NT2/D1 (cell line): ENCODE results near the gene SRC.

Source experiments
- DNase-seq: peaks from one replicate; pipeline ENCODE4 v3.0.0-alpha.2; 2011; ENCODE audit warnings: low read depth, low spot score
- H3K27me3 ChIP-seq: 2 replicates; pipeline ENCODE4 v1.6.0; 2011; ENCODE audit warnings: mild to moderate bottlenecking; ENCODE audit not compliant: insufficient read length, insufficient read depth
- H3K36me3 ChIP-seq: 2 replicates; pipeline ENCODE4 v1.6.1; 2011; ENCODE audit warnings: mild to moderate bottlenecking, low read length, mixed read lengths; ENCODE audit not compliant: insufficient read depth, insufficient read length
- H3K4me1 ChIP-seq: 2 replicates; pipeline ENCODE4 v1.5.1; 2011; ENCODE audit not compliant: insufficient read depth, insufficient read length
- H3K4me3 ChIP-seq: 2 replicates; pipeline ENCODE4 v1.5.1; 2011; ENCODE audit warnings: low read depth; ENCODE audit not compliant: insufficient read length
- H3K9ac ChIP-seq: 2 replicates; pipeline ENCODE4 v1.6.0; 2011; ENCODE audit warnings: low read depth; ENCODE audit not compliant: insufficient read length
- H3K9me3 ChIP-seq: 2 replicates; pipeline ENCODE4 v1.5.1; 2011; ENCODE audit warnings: mild to moderate bottlenecking, low read length; ENCODE audit not compliant: insufficient read depth
- SUZ12 ChIP-seq: IDR thresholded peaks from 2 replicates; pipeline ENCODE4 v1.6.1; 2011; ENCODE audit not compliant: insufficient read length, insufficient read depth; ENCODE audit errors: extremely low read depth
- YY1 ChIP-seq: IDR thresholded peaks from 2 replicates; pipeline ENCODE4 v1.6.1; 2011; ENCODE audit not compliant: insufficient read length, insufficient read depth
- ZNF274 ChIP-seq: IDR thresholded peaks from 2 replicates; pipeline ENCODE4 v1.6.1; 2011; ENCODE audit warnings: mild to moderate bottlenecking, low read depth, low read length

Gene SRC

DNA sequence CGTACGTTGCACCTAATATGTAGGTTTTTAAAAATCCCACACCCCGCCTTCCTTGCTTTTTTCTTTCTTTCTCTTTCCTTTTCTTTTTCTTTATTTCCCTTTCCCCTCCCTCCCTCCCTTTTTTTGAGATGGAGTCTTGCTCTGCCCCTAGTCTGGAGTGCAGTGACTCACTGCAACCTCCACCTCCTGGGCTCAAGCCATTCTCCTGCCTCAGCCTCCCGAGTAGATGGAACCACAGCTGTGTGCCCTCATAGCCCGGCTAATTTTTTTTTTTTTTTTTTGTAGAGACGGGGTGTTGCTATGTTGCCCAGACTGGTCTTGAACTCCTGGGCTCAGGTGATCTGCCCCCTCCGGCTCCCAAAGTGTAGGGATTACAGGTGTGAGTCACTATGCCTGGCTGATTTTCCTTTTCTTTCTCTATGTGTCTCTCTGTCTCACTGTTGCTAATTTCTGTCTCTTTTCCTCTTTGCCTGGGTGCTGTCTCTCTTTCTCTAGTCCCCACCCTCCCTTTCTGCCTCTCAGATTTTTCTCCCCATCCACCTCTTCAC is 61.2 kb downstream of the SRC start:
- Histone ChIP-seq H3K27me3 (no peaks in the 10 kb centered on the region), H3K4me1 (peaks cover 27% of the 10 kb centered on the region), H3K9ac (peak overlapping the region; percentile 88), H3K9me3 (no peaks in the 10 kb centered on the region), H3K4me3 (no peak overlapping the region), H3K36me3 (peaks cover 27% of the 10 kb centered on the region)
- TF ChIP-seq SUZ12 (no peak), YY1 (no peak), ZNF274 (no peak)
- DNase-seq, result no peak

DNA sequence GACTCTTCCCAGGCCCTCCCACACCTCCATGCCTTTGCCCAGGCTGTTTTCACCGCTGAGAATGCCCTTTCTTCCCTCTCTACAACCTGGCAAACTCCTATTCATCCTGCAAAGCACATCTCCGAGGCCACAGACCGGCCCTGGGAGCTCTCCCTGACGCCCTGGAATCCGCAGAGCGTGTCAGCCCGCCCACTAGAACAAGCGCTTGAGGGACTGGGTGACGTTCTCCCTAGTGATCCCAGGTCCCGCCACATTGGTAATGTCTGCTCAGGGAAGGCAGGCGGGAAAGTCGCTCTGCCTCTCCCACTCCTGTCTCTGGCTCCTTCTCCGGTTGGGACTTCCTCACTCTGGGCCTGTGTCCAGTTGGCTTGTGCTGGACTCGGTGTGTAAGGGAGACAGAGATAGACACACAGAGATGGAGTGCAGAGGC is 61.6 kb downstream of the SRC start:
- TF ChIP-seq SUZ12 (no peak), YY1 (no peak), ZNF274 (no peak)
- no peak for DNase-seq
- H3K4me1 ChIP-seq, result peaks cover 28% of the 10 kb centered on the region
- H3K27me3 ChIP-seq, result no peaks in the 10 kb centered on the region
- no peaks in the 10 kb centered on the region for H3K9me3 ChIP-seq
- no peak overlapping the region for H3K4me3 ChIP-seq
- peaks cover 23% of the 10 kb centered on the region for H3K36me3 ChIP-seq
- peak overlapping the region; percentile 37 for H3K9ac ChIP-seq

DNA sequence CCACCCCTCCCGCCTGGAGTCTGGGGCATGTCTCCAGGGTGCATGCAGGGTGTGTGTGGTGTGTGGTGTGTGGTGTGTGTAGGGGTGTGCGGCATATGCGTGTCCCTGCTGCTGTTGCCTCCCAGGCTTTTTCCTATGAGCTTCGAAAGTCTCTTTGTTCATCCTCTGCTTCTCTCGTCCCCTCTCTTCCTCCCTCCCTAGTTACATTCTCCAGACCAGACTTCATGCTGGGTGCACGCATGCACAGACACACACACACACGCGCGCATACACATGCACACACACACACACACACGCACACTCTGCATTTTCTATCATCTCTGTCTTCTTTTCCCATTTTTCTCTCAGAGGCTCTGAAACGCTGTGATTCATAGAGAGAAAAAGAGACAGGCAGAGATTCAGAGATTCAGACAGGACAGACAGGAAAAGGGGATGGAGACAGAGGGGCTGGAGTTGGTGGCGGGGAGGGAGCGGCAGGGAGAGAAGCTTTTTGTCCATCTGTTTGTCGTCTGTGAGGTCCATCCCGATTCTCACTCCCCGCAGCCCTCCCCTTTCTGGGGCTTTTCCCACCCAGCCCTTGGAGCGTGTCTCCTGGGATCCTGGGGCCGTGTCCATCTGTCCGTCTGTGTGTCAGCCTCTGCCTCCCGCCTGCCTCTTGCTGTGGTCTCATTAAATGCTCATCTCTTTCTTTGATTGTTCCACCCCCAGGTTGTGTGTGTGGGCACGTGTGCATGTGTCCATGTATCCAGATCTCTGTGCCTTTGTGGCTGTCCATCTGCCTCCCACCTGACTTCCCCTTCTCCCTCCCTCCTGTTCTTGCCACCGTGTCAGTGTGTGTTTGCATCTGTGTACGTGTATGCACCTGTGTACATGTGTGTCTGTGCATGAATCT is 62.6 kb downstream of the SRC start:
- Histone ChIP-seq H3K27me3 (no peaks in the 10 kb centered on the region), H3K9ac (no peak overlapping the region), H3K4me1 (peaks cover 28% of the 10 kb centered on the region), H3K9me3 (no peaks in the 10 kb centered on the region), H3K36me3 (peaks cover 14% of the 10 kb centered on the region), H3K4me3 (no peak overlapping the region)
- no peak for DNase-seq
- no peak for TF ChIP-seq ZNF274
- no peak for TF ChIP-seq YY1
- no peak for TF ChIP-seq SUZ12

DNA sequence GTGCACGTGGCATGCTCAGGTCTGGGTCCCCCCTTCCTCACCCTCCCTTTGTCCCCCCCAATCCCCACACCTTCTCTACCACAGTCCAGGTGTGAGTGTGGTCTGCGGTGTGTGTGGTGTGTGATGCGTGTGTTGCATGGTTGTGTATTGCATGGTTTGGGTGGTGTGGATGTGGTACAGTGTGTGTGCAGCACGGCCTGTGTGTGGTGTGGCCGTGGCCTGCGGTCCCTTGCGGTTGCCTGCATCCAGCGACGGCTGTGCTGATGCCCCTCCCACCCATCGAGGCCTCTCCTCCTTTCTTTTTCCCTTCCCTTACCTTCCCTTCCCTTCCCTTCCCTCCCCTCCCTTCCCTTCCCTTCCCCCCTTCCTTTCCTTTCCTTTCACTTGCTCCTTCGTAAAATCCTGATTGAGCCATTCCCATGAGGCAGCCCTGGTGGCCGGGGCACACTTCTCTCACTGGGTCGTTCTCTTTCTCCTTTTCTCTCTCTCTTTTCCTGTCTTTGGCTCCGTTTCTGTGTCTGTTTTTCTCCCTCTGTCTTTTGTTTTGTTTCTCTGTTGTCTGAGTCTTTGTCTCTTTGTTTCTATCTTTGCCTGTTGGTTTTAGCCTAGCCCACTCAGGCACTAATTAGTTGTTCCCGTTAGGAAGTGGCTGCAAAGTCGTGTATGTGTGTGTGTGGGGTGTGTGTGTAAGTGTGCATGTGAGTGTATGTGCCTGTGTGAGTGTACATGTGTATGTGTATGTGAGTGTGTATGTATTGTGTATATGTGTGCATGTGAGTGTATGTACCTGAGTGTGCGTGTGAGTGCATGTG is 65.7 kb downstream of the SRC start:
- Histone ChIP-seq H3K36me3 (no peaks in the 10 kb centered on the region), H3K4me1 (peaks cover 27% of the 10 kb centered on the region), H3K9ac (peak overlapping the region; percentile 46), H3K9me3 (no peaks in the 10 kb centered on the region), H3K27me3 (no peaks in the 10 kb centered on the region), H3K4me3 (no peak overlapping the region)
- DNase-seq, result no peak
- TF ChIP-seq ZNF274 (no peak), YY1 (no peak), SUZ12 (no peak)

DNA sequence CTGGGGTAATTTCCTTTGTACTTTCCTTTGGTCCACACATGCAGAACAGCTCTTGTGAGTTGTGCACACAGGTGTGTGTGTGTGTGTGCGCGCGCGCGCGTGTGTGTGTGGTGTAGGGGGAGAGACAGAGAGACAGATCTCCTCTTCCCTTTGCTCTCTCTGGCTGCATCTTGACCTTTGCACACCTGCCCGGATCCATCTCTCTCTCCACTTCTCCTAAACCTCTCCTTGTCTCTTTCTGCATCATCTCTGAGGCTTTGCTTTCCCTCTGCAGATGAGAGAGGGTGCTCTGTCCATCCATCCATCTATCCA is 67.0 kb downstream of the SRC start:
- Histone ChIP-seq H3K27me3 (no peaks in the 10 kb centered on the region), H3K9ac (no peak overlapping the region), H3K4me1 (peaks cover 26% of the 10 kb centered on the region), H3K4me3 (no peak overlapping the region), H3K9me3 (no peaks in the 10 kb centered on the region), H3K36me3 (no peaks in the 10 kb centered on the region)
- no peak for DNase-seq
- TF ChIP-seq SUZ12 (no peak), YY1 (no peak), ZNF274 (no peak)

DNA sequence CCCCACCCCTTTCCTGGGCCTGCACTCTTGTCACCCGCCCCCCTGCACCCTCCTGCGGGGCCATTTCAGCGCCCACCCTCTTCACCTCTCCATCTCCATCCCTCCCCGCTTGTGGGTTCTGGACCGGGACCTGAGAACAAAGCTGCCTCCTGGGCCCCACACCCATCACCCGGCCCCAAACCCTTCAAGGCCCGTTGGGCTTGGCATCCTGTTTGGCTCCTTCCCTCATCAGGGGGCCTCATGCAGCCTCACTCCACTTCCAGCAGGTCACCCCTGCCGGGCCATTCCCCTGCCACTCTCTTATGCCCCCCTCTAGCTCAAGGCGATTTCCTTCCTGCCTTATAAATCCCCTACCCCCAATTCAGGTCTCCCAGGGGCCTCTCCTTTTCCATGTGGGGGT is 67.4 kb downstream of the SRC start:
- Histone ChIP-seq H3K9me3 (no peaks in the 10 kb centered on the region), H3K36me3 (no peaks in the 10 kb centered on the region), H3K9ac (no peak overlapping the region), H3K27me3 (no peaks in the 10 kb centered on the region), H3K4me3 (no peak overlapping the region), H3K4me1 (peaks cover 30% of the 10 kb centered on the region)
- DNase-seq, result no peak
- TF ChIP-seq YY1 (no peak), ZNF274 (no peak), SUZ12 (no peak)

DNA sequence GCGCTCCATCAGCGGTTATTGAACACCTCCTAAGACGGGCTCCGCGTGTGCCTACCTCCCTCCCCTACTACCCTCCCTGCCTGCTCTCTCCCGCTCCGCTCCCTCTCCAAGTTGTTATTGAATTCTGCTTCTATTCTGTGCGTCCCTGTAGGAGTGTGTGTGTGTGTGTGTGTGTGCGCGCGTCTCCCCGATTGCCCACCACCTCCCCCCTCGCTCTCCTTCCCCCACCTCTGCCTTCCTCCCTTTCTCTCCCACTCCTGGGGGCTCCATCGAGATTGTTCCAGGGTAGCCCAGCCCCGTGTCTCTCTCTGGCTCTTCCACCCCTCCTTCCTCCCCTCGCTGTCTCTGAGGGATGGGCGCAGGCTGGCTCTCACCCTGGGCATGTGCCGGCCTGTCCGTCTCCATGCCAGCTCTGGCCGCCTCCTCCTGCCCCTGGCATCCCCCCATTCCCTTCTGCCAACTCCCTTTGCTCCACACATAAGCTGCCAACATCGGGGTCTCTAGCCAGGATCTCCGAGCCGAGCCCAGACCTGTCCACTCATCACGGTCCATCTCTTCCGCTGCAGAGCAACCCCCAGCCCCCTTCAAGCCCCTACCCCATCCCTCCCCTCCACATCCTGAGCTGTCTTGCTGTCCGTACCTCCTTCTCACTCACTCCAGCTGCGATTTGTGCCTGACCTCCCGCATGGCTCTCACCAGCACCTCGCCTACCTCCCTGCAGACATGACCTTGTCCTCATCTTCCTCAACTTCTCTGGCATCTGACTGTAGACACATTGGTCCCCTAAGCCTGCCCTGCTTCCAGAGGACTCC is 68.5 kb downstream of the SRC start:
- DNase-seq, result no peak
- peaks cover 27% of the 10 kb centered on the region for H3K4me1 ChIP-seq
- no peak overlapping the region for H3K9ac ChIP-seq
- H3K9me3 ChIP-seq, result no peaks in the 10 kb centered on the region
- no peaks in the 10 kb centered on the region for H3K36me3 ChIP-seq
- no peaks in the 10 kb centered on the region for H3K27me3 ChIP-seq
- H3K4me3 ChIP-seq, result no peak overlapping the region
- TF ChIP-seq SUZ12 (no peak), YY1 (no peak), ZNF274 (no peak)
